Spleen (tissue), 11 donors: ENCODE data around the gene B3GNT5. TPM values are rescaled to one million over a fixed set of nuclear protein-coding genes. Genes with fewer than 3 reads are reported as not detected.

ENCODE experiments used
- DNase-seq: peaks from one replicate; pipeline ENCODE4 v3.0.0-alpha.2; 2020
- H3K27ac ChIP-seq, 8 donors: fragments of 200-600 bp; sonication (generic) in 7 of 8; 1 replicate in 4 of 8; 2 replicates in 4 of 8; pipeline versions ENCODE4 v1.5.0 to v1.8.0; 2016 to 2021; ENCODE audit warnings: inconsistent platforms in 4 of 8, mild to moderate bottlenecking in 4 of 8, moderate library complexity in 1 of 8
- H3K27me3 ChIP-seq, 7 donors: fragments of 200-600 bp; sonication (generic) in 6 of 7; replicated peaks in 1 of 7; 1 replicate in 4 of 7; 2 replicates in 3 of 7; pipeline versions ENCODE4 v1.5.0 to v1.8.0; 2016 to 2021; ENCODE audit warnings: inconsistent platforms in 3 of 7, mild to moderate bottlenecking in 1 of 7
- H3K36me3 ChIP-seq, 6 donors: fragments of 200-600 bp; sonication (generic) in 5 of 6; 1 replicate in 4 of 6; 2 replicates in 2 of 6; pipeline versions ENCODE4 v1.5.0 to v1.8.0; 2016 to 2021; ENCODE audit warnings: inconsistent platforms in 2 of 6
- H3K4me1 ChIP-seq, 6 donors: fragments of 200-600 bp; sonication (generic) in 5 of 6; 1 replicate in 3 of 6; 2 replicates in 3 of 6; pipeline versions ENCODE4 v1.5.0 to v1.8.0; 2016 to 2021; ENCODE audit warnings: inconsistent platforms in 3 of 6
- H3K4me3 ChIP-seq, 8 donors: fragments of 200-600 bp; sonication (generic) in 7 of 8; 1 replicate in 4 of 8; 2 replicates in 4 of 8; pipeline versions ENCODE4 v1.5.0 to v1.8.0; 2016 to 2021; ENCODE audit warnings: inconsistent platforms in 4 of 8, mild to moderate bottlenecking in 4 of 8, moderate library complexity in 2 of 8
- H3K9me3 ChIP-seq, 8 donors: fragments of 200-600 bp; sonication (generic) in 7 of 8; 1 replicate in 4 of 8; 2 replicates in 4 of 8; pipeline versions ENCODE4 v1.5.0 to v1.8.0; 2016 to 2021; ENCODE audit warnings: inconsistent platforms in 4 of 8
- CTCF ChIP-seq, 11 experiments: fragments of 200-600 bp in 7 of 11; fragments of 450-650 bp in 4 of 11; sonication (generic) in 4 of 11; IDR thresholded peaks in 8 of 11; conservative IDR thresholded peaks in 3 of 11; 1 replicate in 7 of 11; 2 replicates in 4 of 11; pipeline versions ENCODE4 v1.4.0 to v1.8.0; 2016 to 2021; ENCODE audit warnings: antibody characterized with exemption in 11 of 11, inconsistent platforms in 4 of 11, mild to moderate bottlenecking in 1 of 11
- POLR2A ChIP-seq, 3 donors: fragments of 450-650 bp; IDR thresholded peaks; one replicate each; pipeline ENCODE4 v1.5.1; 2017; ENCODE audit warnings: antibody characterized with exemption in 3 of 3, mild to moderate bottlenecking in 1 of 3
- POLR2AphosphoS5 ChIP-seq, 3 donors: sonication (generic); formaldehyde crosslinking; IDR thresholded peaks; one replicate each; pipeline ENCODE4 v1.5.1; 2017; ENCODE audit warnings: antibody characterized with exemption in 3 of 3
- WGBS, 5 donors: extraction: QIAGEN DNeasy Blood & Tissue Kit in 3 of 5; methylation state at CpG; one replicate each; pipeline versions ENCODE4 v1.1.5 to v1.1.7; 2013 to 2018; 5-methylcytosine and 5-hydroxymethylcytosine counted together
- intact Hi-C: fragments of 100-400 bp; cut with DNase I; formaldehyde crosslinking; loops from one replicate; pipeline ENCODE4 v1.15.0; 2023; ENCODE audit warnings: low total_unique reads
- polyA plus RNA-seq, 3 donors: library from polyadenylated mRNA; stranded (reverse); fragments of 200-250 nt; gene quantifications; one replicate each; pipeline ENCODE4 v1.2.1, GENCODE V29; 2013
- total RNA-seq, 7 donors: library from RNA; depleted of rRNA in 3 of 7; stranded (reverse); fragments of >200 nt in 3 of 7; fragmentation: NEBNext Ultra II Directional in 4 of 7; extraction: Animal tissue kit (Norgen Biotek cat#: 25700) in 4 of 7; gene quantifications; one replicate each; pipeline versions ENCODE4 v1.1.0 to v1.2.1, GENCODE V29; 2016 to 2021
- donor health status: healthy with polysubstance abuse.
- donor health status: DM: no; HTN: no; CAD: no; lungs with moderate emphysema.
- donor health status: DM: no; HTN: no; CAD: no.
- donor health status: Bipolar disorder and iron deficiency.
- donor health status: healthy.
- donor health status: DM: no; HTN: no; CAD: no.
- donor health status: DM: yes; HTN: yes; CAD: no.

Gene B3GNT5
- total and polyA plus RNA-seq, 10 donors = 0.61 to 11.9 (median 3.7) TPM

DNA sequence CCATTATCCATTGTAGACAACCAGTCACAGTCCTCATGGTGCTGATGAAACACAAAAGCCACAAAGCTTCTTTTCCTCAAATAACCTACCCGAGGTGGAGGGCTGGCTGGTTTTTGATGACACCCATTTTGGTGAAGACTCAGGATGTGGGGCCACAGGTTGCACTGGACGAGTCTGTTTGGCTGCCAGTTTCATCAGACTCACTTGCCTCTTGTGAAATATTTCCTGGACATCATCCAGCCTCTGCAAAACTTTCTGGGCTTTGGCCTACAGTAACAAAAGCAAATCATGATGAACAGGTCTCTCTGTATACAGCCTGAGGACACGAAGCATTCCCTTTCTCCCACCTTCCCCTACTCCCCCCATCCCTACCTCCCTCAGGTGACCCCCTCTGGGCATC lies 42.2 kb downstream of the B3GNT5 start:
- TF ChIP-seq CTCF (IDR thresholded peaks at IDR 0.05 in 8 of 11, conservative IDR thresholded peaks at IDR 0.05 in 3 of 11) (no peak), POLR2AphosphoS5 (IDR thresholded peaks at IDR 0.05) (peak in 1 of 3 donors; percentile 47)
- H3K4me3 ChIP-seq = no peak overlapping the region
- peaks cover 0 to 40% (median 0%) of the 10 kb centered on the region in 6 donors for H3K36me3 ChIP-seq
- intact Hi-C loops = no loop called here
- H3K27ac ChIP-seq = peak overlapping the region in 2 of 8 donors; percentile 26 to 42
- peaks cover 0 to 36% (median 6%) of the 10 kb centered on the region in 6 donors for H3K4me1 ChIP-seq
- no peak for DNase-seq
- 33 to 64% (median 36%) methylated on average over 3 of the region's 3 CpGs for WGBS, 5 donors
- H3K27me3 ChIP-seq = no peaks in the 10 kb centered on the region
- no peaks in the 10 kb centered on the region for H3K9me3 ChIP-seq

DNA sequence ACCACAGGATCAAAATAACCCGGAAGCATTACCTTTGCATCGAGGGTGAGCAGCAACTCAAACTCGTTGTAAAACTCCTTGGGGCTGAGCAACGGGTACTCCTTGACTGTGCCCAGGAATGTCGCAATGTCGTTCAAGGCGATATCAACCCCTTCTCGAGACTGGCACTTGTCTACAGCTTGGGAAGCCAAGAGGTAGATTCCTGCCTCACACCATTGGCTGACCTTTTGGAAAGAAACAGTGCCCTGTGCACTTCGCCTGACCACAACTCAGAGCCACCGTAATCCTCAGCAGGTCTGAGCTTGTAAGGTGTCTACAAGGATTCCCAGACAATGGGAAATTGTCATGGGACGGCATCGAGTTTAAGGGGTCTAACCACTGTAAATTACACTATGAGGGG lies 43.9 kb downstream of the B3GNT5 start:
- H3K27me3 ChIP-seq = no peaks in the 10 kb centered on the region
- peaks cover 0 to 44% (median 6%) of the 10 kb centered on the region in 6 donors for H3K4me1 ChIP-seq
- no peak overlapping the region for H3K4me3 ChIP-seq
- no peak for TF ChIP-seq CTCF (IDR thresholded peaks at IDR 0.05 in 8 of 11, conservative IDR thresholded peaks at IDR 0.05 in 3 of 11)
- no peak for TF ChIP-seq POLR2A (IDR thresholded peaks at IDR 0.05)
- no peak for TF ChIP-seq POLR2AphosphoS5 (IDR thresholded peaks at IDR 0.05)
- peaks cover 0 to 32% (median 0%) of the 10 kb centered on the region in 6 donors for H3K36me3 ChIP-seq
- 73 to 94% (median 88%) methylated on average over 11 to 12 of the region's 12 CpGs for WGBS, 5 donors
- intact Hi-C loops = no loop called here
- no peak overlapping the region for H3K27ac ChIP-seq
- DNase-seq = no peak
- no peaks in the 10 kb centered on the region for H3K9me3 ChIP-seq

GRCh38 chr3:183298701-183299153 lies 45.7 kb downstream of the B3GNT5 start:
- no peak overlapping the region for H3K27ac ChIP-seq
- H3K36me3 ChIP-seq = peaks cover 0 to 32% (median 0%) of the 10 kb centered on the region in 6 donors
- intact Hi-C loops = no loop called here
- WGBS, 5 donors = 44 to 65% (median 53%) methylated on average over 4 to 5 of the region's 5 CpGs
- peak; percentile 84 for DNase-seq
- no peak overlapping the region for H3K4me3 ChIP-seq
- no peaks in the 10 kb centered on the region for H3K9me3 ChIP-seq
- H3K27me3 ChIP-seq = no peaks in the 10 kb centered on the region
- TF ChIP-seq CTCF (IDR thresholded peaks at IDR 0.05 in 8 of 11, conservative IDR thresholded peaks at IDR 0.05 in 3 of 11) (no peak), POLR2A (IDR thresholded peaks at IDR 0.05) (no peak), POLR2AphosphoS5 (IDR thresholded peaks at IDR 0.05) (no peak)
- H3K4me1 ChIP-seq = peaks cover 0 to 48% (median 6%) of the 10 kb centered on the region in 6 donors

DNA sequence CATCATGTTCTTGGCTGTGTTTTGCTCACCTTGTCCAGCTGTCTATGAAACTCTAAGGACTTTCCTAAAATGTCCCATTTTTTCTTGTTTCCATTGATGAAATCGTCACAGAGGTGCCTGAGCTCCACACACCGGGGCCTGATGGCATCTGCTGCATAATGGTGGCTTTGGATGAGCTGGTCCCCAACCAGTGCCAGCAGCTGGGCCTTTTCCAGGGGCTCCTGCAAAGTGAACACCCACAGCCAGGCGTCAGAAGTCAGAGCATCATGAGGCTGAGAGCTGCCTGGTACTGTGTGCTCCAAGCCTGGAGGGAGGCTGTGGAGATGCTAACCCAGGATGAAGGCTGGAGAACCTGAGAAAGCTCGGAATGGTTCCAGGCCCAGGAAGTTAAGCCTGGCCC lies 46.9 kb downstream of the B3GNT5 start:
- WGBS, 5 donors = 92 to 97% (median 96%) methylated on average over 4 of the region's 4 CpGs
- H3K27me3 ChIP-seq = no peaks in the 10 kb centered on the region
- intact Hi-C loops = no loop called here
- no peak for DNase-seq
- TF ChIP-seq CTCF (IDR thresholded peaks at IDR 0.05 in 8 of 11, conservative IDR thresholded peaks at IDR 0.05 in 3 of 11) (no peak), POLR2A (IDR thresholded peaks at IDR 0.05) (no peak), POLR2AphosphoS5 (IDR thresholded peaks at IDR 0.05) (no peak)
- H3K27ac ChIP-seq = no peak overlapping the region
- no peaks in the 10 kb centered on the region for H3K9me3 ChIP-seq
- H3K36me3 ChIP-seq = peaks cover 0 to 29% (median 0%) of the 10 kb centered on the region in 6 donors
- peaks cover 0 to 46% (median 6%) of the 10 kb centered on the region in 6 donors for H3K4me1 ChIP-seq
- H3K4me3 ChIP-seq = no peak overlapping the region
